IMR-90 (cell line): ENCODE measurements around the gene CHIT1. TPM values are rescaled to one million over a fixed set of nuclear protein-coding genes. Genes with fewer than 3 reads are reported as not detected.

Source experiments
- ATAC-seq: fragments of 200-7000 bp; cut with Tn5 transposase; 2 replicates; pipeline ENCODE4 v1.9.1; 2020; ENCODE audit warnings: low read depth, mild to moderate bottlenecking, moderate library complexity
- BruUV-seq: library from RNA; stranded (reverse); fragments of 400-500 nt; replicated peaks from 2 replicates; lab custom pipeline; 2021; lab: Mats Ljungman, UMichigan
- CTCF ChIA-PET: fragments of 300-600 bp; formaldehyde crosslinking; extraction: SDS; loops from one replicate; lab custom pipeline; 2021; ENCODE audit warnings: antibody characterized with exemption; lab: Yijun Ruan, JAX
- POLR2A ChIA-PET: fragments of 300-600 bp; sonication (Branson Sonifier 250); formaldehyde crosslinking; loops from one replicate; lab custom pipeline; 2022; ENCODE audit warnings: antibody characterized with exemption; ENCODE audit not compliant: unreplicated experiment; lab: Charles Lee
- DNase-seq: peaks from one replicate; pipeline ENCODE4 v3.0.0; 2013
- H2AFZ ChIP-seq: replicated peaks from 2 replicates; pipeline ENCODE3; 2013; ENCODE audit warnings: low read length, mild to moderate bottlenecking; ENCODE audit not compliant: poor library complexity
- H2AK5ac ChIP-seq: 2 replicates; pipeline ENCODE4 v1.6.1; 2013; ENCODE audit warnings: low read depth, low read length, inconsistent platforms
- H2AK9ac ChIP-seq: replicated peaks from 2 replicates; pipeline ENCODE3; 2013; ENCODE audit warnings: mild to moderate bottlenecking, low read depth, low read length, moderate library complexity; ENCODE audit not compliant: poor library complexity
- H2BK120ac ChIP-seq: 2 replicates; pipeline ENCODE4 v1.6.1; 2013; ENCODE audit warnings: low read depth, low read length, inconsistent platforms
- H2BK15ac ChIP-seq: 3 replicates; pipeline ENCODE4 v1.6.1; 2013; ENCODE audit warnings: low read depth, low read length, inconsistent platforms
- H2BK20ac ChIP-seq: 2 replicates; pipeline ENCODE4 v1.6.1; 2013; ENCODE audit warnings: low read depth, mild to moderate bottlenecking, inconsistent platforms, low read length, moderate library complexity
- H2BK5ac ChIP-seq: 2 replicates; pipeline ENCODE4 v1.6.1; 2013; ENCODE audit warnings: mild to moderate bottlenecking, low read depth, low read length, inconsistent platforms; ENCODE audit not compliant: poor library complexity, severe bottlenecking
- H3K14ac ChIP-seq: replicated peaks from 2 replicates; pipeline ENCODE4 v1.6.1; 2013; ENCODE audit warnings: low read depth, low read length, inconsistent platforms
- H3K18ac ChIP-seq: 2 replicates; pipeline ENCODE4 v1.6.1; 2013; ENCODE audit warnings: low read depth, low read length, control low read depth
- H3K23ac ChIP-seq: 2 replicates; pipeline ENCODE4 v1.6.1; 2013; ENCODE audit warnings: low read depth, low read length, inconsistent platforms
- H3K27ac ChIP-seq: 2 replicates; pipeline ENCODE4 v1.5.1; 2013; ENCODE audit warnings: mild to moderate bottlenecking, control low read depth, low read length; ENCODE audit not compliant: insufficient read depth
- H3K27me3 ChIP-seq: 2 replicates; pipeline ENCODE4 v1.6.1; 2013; ENCODE audit warnings: low read length; ENCODE audit not compliant: control insufficient read depth, insufficient read depth
- H3K36me3 ChIP-seq: 2 replicates; pipeline ENCODE4 v1.6.1; 2013; ENCODE audit warnings: low read length, mixed read lengths; ENCODE audit not compliant: control insufficient read depth, insufficient read depth
- H3K4ac ChIP-seq: 2 replicates; pipeline ENCODE4 v1.6.1; 2013; ENCODE audit warnings: low read depth, low read length, inconsistent platforms
- H3K4me1 ChIP-seq: 2 replicates; pipeline ENCODE4 v1.6.1; 2013; ENCODE audit warnings: low read length, mixed read lengths; ENCODE audit not compliant: control insufficient read depth, insufficient read depth
- H3K4me2 ChIP-seq: 2 replicates; pipeline ENCODE4 v1.6.1; 2013; ENCODE audit warnings: low read depth, mild to moderate bottlenecking, control low read depth, low read length, moderate library complexity
- H3K4me3 ChIP-seq: 2 replicates; pipeline ENCODE4 v1.5.1; 2013; ENCODE audit warnings: low read depth, mild to moderate bottlenecking, control low read depth, low read length, moderate library complexity; ENCODE audit not compliant: insufficient read depth
- H3K56ac ChIP-seq: 2 replicates; pipeline ENCODE4 v1.6.1; 2013; ENCODE audit warnings: low read length, inconsistent platforms; ENCODE audit not compliant: insufficient read depth; ENCODE audit errors: extremely low read depth
- H3K79me1 ChIP-seq, 2 experiments: 2 replicates each; pipeline ENCODE4 v1.6.1; 2013; ENCODE audit warnings: low read length in 2 of 2, inconsistent platforms in 1 of 2, low read depth in 1 of 2
- H3K9ac ChIP-seq: 2 replicates; pipeline ENCODE4 v1.6.1; 2013; ENCODE audit warnings: low read depth, low read length, control low read depth
- H3K9me1 ChIP-seq: 2 replicates; pipeline ENCODE4 v1.6.1; 2013; ENCODE audit warnings: low read length, inconsistent platforms; ENCODE audit not compliant: insufficient read depth
- H3K9me3 ChIP-seq: 2 replicates; pipeline ENCODE4 v1.6.1; 2013; ENCODE audit warnings: low read length; ENCODE audit not compliant: control insufficient read depth, insufficient read depth
- H4K20me1 ChIP-seq: 2 replicates; pipeline ENCODE4 v1.6.1; 2013; ENCODE audit warnings: low read length, inconsistent platforms; ENCODE audit not compliant: insufficient read depth
- H4K5ac ChIP-seq: 2 replicates; pipeline ENCODE4 v1.6.1; 2013; ENCODE audit warnings: mild to moderate bottlenecking, low read depth, low read length, control low read depth
- H4K8ac ChIP-seq, 2 experiments: 2 replicates each; pipeline ENCODE4 v1.6.1; 2013; ENCODE audit warnings: low read depth in 2 of 2, low read length in 2 of 2, control low read depth in 1 of 2, inconsistent platforms in 1 of 2
- H4K91ac ChIP-seq: 2 replicates; pipeline ENCODE4 v1.6.1; 2013; ENCODE audit warnings: low read depth, low read length, inconsistent platforms; ENCODE audit not compliant: insufficient read depth
- CEBPB ChIP-seq: IDR thresholded peaks from 2 replicates; pipeline ENCODE4 v1.6.1; 2012; ENCODE audit warnings: low read depth, low read length, improper control_type of control experiment
- CTCF ChIP-seq: conservative IDR thresholded peaks from 2 replicates; pipeline ENCODE4 v1.5.1; 2012; ENCODE audit warnings: mild to moderate bottlenecking, low read depth, low read length, improper control_type of control experiment
- FOS ChIP-seq: fragments of 150-350 bp; IDR thresholded peaks from 2 replicates; pipeline ENCODE4 v1.6.1; 2016; ENCODE audit warnings: low read depth, low read length
- MAZ ChIP-seq: IDR thresholded peaks from 2 replicates; pipeline ENCODE4 v1.6.1; 2012; ENCODE audit warnings: low read depth, mild to moderate bottlenecking, low read length, improper control_type of control experiment, moderate library complexity, borderline replicate concordance
- POLR2A ChIP-seq: IDR thresholded peaks from 2 replicates; pipeline ENCODE4 v1.6.1; 2012; ENCODE audit warnings: mild to moderate bottlenecking, low read depth, low read length
- RAD21 ChIP-seq: IDR thresholded peaks from 2 replicates; pipeline ENCODE4 v1.6.1; 2012; ENCODE audit warnings: low read length, improper control_type of control experiment
- RCOR1 ChIP-seq: IDR thresholded peaks from 2 replicates; pipeline ENCODE4 v1.6.1; 2012; ENCODE audit warnings: mild to moderate bottlenecking, low read length, improper control_type of control experiment; ENCODE audit not compliant: insufficient replicate concordance
- RFX5 ChIP-seq: IDR thresholded peaks from 2 replicates; pipeline ENCODE4 v1.8.0; 2012; ENCODE audit warnings: low read depth, mild to moderate bottlenecking, low read length, moderate library complexity
- USF2 ChIP-seq: fragments of 150-350 bp; IDR thresholded peaks from 2 replicates; pipeline ENCODE4 v1.6.1; 2017; ENCODE audit warnings: mild to moderate bottlenecking, antibody characterized with exemption, low read length, low read depth
- WGBS, 2 experiments: methylation state at CpG; one replicate each; pipeline versions ENCODE4 v1.1.5 to v1.1.7; 2013; ENCODE audit warnings: missing lambda C conversion rate in 2 of 2; ENCODE audit not compliant: insufficient read length in 1 of 2; ENCODE audit errors: extremely low coverage in 2 of 2; 5-methylcytosine and 5-hydroxymethylcytosine counted together
- dilution Hi-C: fragments of 300-500 bp; cut with HindIII; formaldehyde crosslinking; loops from one replicate; pipeline ENCODE4 v1.14.3; 2018; ENCODE audit warnings: low sequenced_read_pairs; ENCODE audit not compliant: unreplicated experiment
- in situ Hi-C: fragments of 300-500 bp; cut with MboI; formaldehyde crosslinking; loops from 3 replicates; pipeline ENCODE4 v1.14.3; 2019; ENCODE audit warnings: low sequenced_read_pairs, inconsistent platforms, mixed read lengths
- intact Hi-C: fragments of 100-400 bp; cut with micrococcal nuclease; formaldehyde crosslinking; loops from 2 replicates; pipeline ENCODE4 v1.10.0; 2022
- polyA plus RNA-seq, 3 experiments: library from polyadenylated mRNA; depleted of rRNA; stranded (reverse); fragments of >200 nt; gene quantifications; 2 replicates each; pipeline ENCODE4 v1.2.3, GENCODE V29; 2012; ENCODE audit warnings: low replicate concordance in 1 of 3
- total RNA-seq: library from RNA; depleted of rRNA; stranded (reverse); fragments of >200 nt; gene quantifications from 2 replicates; pipeline ENCODE4 v1.2.3, GENCODE V29; 2012

CHIT1 gene
- total and polyA plus RNA-seq, 2 of the 4 experiments (the other 2 are of a cell fraction), result not detected

GRCh38 chr1:203178821-203179666, 50.4 kb downstream of the CHIT1 start:
- no peaks in the 10 kb centered on the region for H3K79me1 ChIP-seq
- dilution Hi-C loops, result no loop called here
- peaks cover 22% of the 10 kb centered on the region for H3K4me1 ChIP-seq
- no peak overlapping the region for H3K14ac ChIP-seq
- TF ChIP-seq MAZ, result no peak
- TF ChIP-seq POLR2A, result no peak
- TF ChIP-seq CTCF, result no peak
- TF ChIP-seq FOS, result no peak
- TF ChIP-seq USF2, result no peak
- no peak for TF ChIP-seq RFX5
- TF ChIP-seq RAD21, result no peak
- no peak for TF ChIP-seq CEBPB
- TF ChIP-seq RCOR1, result no peak
- DNase-seq (no peak), ATAC-seq (no peak)
- H3K27me3 ChIP-seq, result no peaks in the 10 kb centered on the region; the same call in 1 of the 2 replicates
- in situ Hi-C loops, result no loop called here
- no peak overlapping the region for H3K56ac ChIP-seq
- H2BK120ac ChIP-seq, result no peak overlapping the region
- H2BK20ac ChIP-seq, result no peak overlapping the region
- H3K9ac ChIP-seq, result no peak overlapping the region
- POLR2A ChIA-PET, result no interaction called here
- no peaks in the 10 kb centered on the region for H3K36me3 ChIP-seq
- H3K9me1 ChIP-seq, result peaks cover 15% of the 10 kb centered on the region; the same call in 1 of the 2 replicates
- no peak overlapping the region for H4K8ac ChIP-seq
- H3K9me3 ChIP-seq, result no peaks in the 10 kb centered on the region
- H4K91ac ChIP-seq, result no peak overlapping the region
- WGBS, 2 experiments, result 94% methylated on average over 7 of the region's 14 CpGs; no CpG with 5 or more reads in 1 of the 2 experiments
- no peak overlapping the region for H2BK5ac ChIP-seq
- H4K20me1 ChIP-seq, result no peaks in the 10 kb centered on the region
- H4K5ac ChIP-seq, result no peak overlapping the region
- no peak overlapping the region for H2AK9ac ChIP-seq
- H3K27ac ChIP-seq, result no peak overlapping the region
- no peak overlapping the region for H3K23ac ChIP-seq
- CTCF ChIA-PET, result interaction anchor here (1.2 to 2.0 kb wide), 2 partner anchors 9 to 61 kb away, joined by 4 read pairs; no protein-coding TSS in a partner anchor
- peak overlapping the region; percentile 70 for H2AK5ac ChIP-seq
- H3K4me3 ChIP-seq, result no peak overlapping the region
- BruUV-seq, result no TSS peak
- H3K18ac ChIP-seq, result no peak overlapping the region
- H2AFZ ChIP-seq, result peak overlapping the region; percentile 51
- H2BK15ac ChIP-seq, result no peak overlapping the region; the same call in 2 of the 3 replicates
- intact Hi-C loops, result no loop called here
- H3K4me2 ChIP-seq, result no peak overlapping the region
- H3K4ac ChIP-seq, result no peak overlapping the region
